T47D (cell line): ENCODE measurements around the gene PXDN.

Experiments used
- DNase-seq, 2 experiments: peaks; one replicate each; pipeline versions ENCODE4 v3.0.0 to v3.0.0-alpha.2; 2011 to 2012; ENCODE audit warnings: low read depth in 1 of 2, low spot score in 1 of 2
- JUND ChIP-seq: IDR thresholded peaks from 2 replicates; pipeline ENCODE4 v1.6.1; 2012; ENCODE audit warnings: low read depth
- in situ Hi-C: cut with HindIII; loops from 2 replicates; pipeline ENCODE4 v1.10.0; 2016; ENCODE audit warnings: low sequenced_read_pairs, low pct_unique_long_range_greater_than_20kb

Gene PXDN

GRCh38 chr2:1748176-1748740 is 3.9 kb upstream of the PXDN start:
- TF ChIP-seq JUND = no peak

GRCh38 chr2:1747065-1747941 is 3.0 kb upstream of the PXDN start:
- in situ Hi-C loops = no loop called here
- TF ChIP-seq JUND = no peak
- no peak for DNase-seq

More at GRCh38 chr2:1748176-1748740, 3.9 kb upstream of the PXDN start:
- DNase-seq = no peak
- in situ Hi-C loops = no loop called here

DNA sequence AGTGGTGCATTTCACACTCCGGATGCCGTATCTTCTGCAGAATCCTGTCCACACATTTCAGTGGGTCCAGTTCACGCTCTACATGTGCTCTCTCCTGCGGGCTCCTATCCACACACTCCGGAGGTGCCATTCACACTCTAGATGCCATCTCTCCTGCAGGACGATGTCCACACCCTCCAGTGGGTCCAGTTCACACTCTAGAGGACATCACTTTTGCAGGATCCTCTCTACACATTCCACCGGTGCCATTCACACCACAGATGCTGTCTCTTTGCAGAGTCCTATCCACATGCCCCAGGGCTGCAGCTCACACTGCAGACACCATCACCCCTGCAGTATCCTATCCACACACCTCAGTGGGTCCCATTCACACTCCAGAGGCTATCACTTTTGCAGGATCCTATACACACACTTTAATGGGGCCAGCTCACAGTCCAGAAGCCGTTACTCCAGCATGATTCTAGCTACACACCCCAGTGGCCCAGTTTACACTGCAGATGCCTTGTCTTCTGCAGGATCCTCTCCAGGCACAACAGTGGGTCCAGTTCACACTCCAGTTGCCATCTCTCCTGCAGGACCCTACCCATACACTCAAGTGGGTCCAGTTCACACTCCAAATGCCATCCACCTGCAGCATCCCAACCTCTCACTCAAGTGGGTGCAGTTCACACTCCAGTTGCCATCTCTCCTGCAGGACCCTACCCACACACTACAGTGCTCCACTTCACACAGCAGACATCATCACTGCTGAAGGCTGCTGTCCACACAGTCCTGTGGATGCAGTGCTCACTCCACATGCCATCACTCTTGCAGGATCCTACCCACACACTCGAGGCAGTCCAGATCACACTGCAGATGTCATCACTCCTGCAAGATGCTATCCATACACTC is 2.1 kb upstream of the PXDN start:
- no peak for TF ChIP-seq JUND
- in situ Hi-C loops = no loop called here
- no peak for DNase-seq

GRCh38 chr2:1745171-1746023 is 1.1 kb upstream of the PXDN start:
- no peak for DNase-seq
- in situ Hi-C loops = no loop called here
- TF ChIP-seq JUND = no peak

- no peak for DNase-seq
- in situ Hi-C loops = no loop called here
- no peak for TF ChIP-seq JUND
These were observed 217 bp downstream of the PXDN start for GRCh38 chr2:1744151-1744445.

GRCh38 chr2:1743396-1744150 is 742 bp downstream of the PXDN start:
- in situ Hi-C loops = no loop called here
- DNase-seq = peak in 1 of 2 experiments; percentile 59
- TF ChIP-seq JUND = no peak

- in situ Hi-C loops = no loop called here
- no peak for TF ChIP-seq JUND
- peak; percentile 77 to 92 for DNase-seq
These were observed 1.5 kb downstream of the PXDN start for GRCh38 chr2:1742681-1743395.

DNA sequence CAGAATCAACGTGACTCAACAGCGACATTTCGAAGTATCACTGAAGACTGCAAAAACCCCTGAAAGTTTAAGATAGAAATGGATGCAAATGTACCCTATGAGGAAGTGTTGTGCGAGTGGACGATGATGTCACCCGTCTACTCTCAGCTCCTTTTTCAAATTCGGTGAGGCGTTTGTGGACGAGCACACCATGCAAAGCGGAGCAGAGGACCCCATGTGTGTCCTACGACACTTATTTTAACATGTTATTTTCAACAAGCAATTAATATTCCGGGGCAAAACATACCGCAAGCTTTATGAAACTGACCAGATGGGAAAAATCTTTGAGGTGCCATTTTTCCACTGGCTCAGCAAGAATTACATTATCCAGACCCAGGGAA is 2.0 kb downstream of the PXDN start:
- no peak for TF ChIP-seq JUND
- in situ Hi-C loops = no loop called here
- no peak for DNase-seq

- no peak for DNase-seq
- in situ Hi-C loops = no loop called here
- no peak for TF ChIP-seq JUND
These were observed 2.5 kb downstream of the PXDN start for GRCh38 chr2:1741851-1742250.

- DNase-seq = no peak
- in situ Hi-C loops = no loop called here
- no peak for TF ChIP-seq JUND
These were observed 3.4 kb downstream of the PXDN start for GRCh38 chr2:1740716-1741589.
